GM12874 (cell line): Measurements from ENCODE around the gene RNF150.

Source experiments
- TF ChIP-seq, protein P1 (sequence below): IDR thresholded peaks from 2 replicates; pipeline ENCODE4 v1.5.1; 2011; ENCODE audit warnings: low read depth, mild to moderate bottlenecking, control low read depth, low read length, moderate library complexity; ENCODE audit not compliant: insufficient read depth

The RNF150 gene

DNA sequence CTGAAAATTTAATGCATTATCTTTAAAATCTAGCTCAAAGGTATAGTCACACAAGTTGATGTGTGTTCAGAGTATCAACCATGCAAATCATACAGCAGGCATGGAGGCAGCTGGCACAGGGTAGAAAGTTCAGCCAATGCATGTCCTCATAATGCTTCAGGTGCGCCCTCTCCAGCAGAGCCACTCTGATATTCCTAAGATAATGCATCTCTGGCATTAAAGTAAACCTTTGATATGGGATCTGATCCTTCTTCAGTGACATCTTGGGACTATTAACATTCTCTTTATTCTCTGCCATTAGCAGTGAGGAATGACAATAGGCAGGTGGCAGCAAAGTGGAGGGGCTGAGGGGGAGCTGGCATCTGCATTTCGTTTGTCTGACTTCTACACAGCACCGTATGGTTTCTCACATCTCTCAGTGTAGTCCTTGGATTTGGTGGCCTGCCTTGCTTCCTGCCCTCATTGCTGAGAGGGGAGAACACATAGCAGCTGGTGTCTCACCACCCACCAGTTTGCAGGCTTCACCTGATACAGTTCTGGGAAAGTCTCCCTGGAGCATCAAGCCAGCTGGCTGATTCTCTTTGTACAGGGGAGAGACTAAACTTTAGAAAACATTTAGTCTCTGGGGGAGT lies 208.4 kb downstream of the RNF150 start:
- TF ChIP-seq, protein P1, sequence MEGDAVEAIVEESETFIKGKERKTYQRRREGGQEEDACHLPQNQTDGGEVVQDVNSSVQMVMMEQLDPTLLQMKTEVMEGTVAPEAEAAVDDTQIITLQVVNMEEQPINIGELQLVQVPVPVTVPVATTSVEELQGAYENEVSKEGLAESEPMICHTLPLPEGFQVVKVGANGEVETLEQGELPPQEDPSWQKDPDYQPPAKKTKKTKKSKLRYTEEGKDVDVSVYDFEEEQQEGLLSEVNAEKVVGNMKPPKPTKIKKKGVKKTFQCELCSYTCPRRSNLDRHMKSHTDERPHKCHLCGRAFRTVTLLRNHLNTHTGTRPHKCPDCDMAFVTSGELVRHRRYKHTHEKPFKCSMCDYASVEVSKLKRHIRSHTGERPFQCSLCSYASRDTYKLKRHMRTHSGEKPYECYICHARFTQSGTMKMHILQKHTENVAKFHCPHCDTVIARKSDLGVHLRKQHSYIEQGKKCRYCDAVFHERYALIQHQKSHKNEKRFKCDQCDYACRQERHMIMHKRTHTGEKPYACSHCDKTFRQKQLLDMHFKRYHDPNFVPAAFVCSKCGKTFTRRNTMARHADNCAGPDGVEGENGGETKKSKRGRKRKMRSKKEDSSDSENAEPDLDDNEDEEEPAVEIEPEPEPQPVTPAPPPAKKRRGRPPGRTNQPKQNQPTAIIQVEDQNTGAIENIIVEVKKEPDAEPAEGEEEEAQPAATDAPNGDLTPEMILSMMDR = no peak

DNA sequence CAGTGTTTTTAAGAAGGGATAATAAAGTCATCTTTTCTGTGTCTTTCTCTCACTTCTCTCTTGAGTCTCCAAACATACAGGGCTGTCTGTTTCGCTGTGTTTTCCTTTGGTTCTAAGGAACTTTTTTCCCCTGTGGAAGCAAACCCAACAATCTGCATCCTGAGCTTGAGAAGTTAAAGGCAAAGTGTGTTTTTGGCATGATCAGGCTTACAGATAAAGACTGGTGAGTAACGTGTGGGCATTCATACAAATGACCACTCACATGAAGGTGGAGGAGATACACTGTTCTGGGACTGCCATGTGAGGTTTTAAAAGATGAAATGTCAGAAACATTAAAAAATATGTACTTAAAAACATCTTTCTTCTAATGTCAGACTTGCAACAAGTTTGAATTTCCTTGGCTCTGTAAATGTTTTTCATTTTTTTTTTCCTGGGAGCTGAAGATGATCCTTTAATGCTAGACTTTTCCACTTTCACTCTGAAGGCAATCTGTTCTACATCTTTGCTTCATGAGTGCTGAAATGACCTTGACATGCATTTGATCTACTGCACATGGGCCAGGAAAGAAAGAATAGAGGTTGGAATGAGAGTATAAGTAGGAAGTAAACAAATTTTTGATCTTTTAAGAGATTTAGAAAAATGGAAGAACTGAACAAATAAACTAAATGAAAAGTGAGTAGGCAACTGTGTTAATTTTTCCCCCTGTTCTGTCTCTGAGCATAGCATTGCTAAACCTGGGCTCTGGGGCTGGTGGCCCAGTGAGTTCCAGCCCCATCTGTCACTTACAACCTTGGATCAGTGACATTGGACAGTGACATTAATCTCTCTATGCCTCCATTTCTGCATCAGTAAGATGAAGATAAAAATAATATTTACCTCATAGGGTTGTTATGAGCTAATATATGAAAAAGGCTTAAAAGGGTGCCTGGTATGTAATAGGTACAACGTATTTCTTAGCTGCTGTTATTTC lies 226.0 kb downstream of the RNF150 start:
- TF ChIP-seq, protein P1 = no peak

DNA sequence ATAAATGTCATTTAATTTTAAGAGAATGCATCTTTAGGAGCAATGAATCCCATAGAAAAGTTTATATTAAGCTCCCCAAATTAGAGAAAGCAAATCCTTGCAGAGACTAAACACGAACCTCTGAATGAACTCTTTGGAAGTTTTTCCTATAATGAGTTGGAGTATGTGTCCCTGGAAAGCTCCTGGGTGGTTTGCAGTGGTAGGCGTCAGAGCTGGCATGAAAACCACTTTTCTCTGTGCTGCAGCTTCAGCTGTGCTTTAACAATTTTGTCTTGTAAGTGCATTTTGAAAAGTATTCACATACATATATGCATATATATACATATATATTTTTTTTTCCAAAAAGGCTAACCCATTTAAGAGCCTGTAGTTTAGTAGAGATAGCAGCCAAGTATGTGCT lies 228.4 kb downstream of the RNF150 start:
- TF ChIP-seq, protein P1 = no peak

DNA sequence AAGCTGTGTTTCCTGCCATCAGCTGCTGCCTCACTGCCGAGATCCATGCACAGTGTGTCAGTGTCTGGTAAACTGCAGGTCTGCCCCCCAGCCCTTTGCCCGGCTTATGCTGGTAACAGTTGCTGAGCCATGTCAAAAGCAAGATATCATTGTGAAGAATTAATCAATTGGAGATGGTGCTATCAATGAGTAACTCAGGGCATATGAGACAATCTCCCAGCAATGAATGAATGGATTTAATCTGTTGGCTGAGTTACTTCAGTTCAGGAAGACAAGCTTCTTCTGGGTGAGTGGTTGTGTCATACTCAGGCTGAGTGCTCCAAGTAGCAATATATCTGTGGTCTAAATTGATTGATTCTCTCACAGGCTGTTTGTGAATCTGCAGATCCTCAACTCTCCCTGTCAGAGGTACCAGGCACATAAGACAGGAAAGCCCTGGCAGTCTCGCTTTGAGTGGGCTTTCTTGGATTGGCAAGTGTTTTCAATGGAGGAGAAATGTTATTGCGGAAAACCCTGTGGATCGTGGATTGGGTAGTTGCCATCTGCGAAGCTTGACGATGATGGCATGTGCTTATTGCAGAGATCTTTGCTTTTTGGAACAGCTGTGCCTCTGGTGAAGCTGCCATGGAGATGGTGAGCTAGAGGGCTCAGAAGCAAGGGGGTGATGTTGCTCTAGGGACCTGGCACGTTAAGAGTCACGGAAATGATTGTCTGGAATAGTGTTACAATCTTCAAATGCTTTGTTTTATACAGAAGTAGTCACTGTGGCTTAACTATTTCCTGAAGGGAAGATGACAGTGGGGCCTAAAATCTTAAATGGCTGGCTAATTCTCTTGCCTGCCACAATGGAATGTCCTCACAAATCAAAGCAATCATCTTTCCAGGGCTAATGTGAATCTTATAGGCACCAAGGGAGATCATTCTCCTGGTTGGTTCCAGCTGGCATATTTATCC lies 229.5 kb downstream of the RNF150 start:
- TF ChIP-seq, protein P1 = no peak

DNA sequence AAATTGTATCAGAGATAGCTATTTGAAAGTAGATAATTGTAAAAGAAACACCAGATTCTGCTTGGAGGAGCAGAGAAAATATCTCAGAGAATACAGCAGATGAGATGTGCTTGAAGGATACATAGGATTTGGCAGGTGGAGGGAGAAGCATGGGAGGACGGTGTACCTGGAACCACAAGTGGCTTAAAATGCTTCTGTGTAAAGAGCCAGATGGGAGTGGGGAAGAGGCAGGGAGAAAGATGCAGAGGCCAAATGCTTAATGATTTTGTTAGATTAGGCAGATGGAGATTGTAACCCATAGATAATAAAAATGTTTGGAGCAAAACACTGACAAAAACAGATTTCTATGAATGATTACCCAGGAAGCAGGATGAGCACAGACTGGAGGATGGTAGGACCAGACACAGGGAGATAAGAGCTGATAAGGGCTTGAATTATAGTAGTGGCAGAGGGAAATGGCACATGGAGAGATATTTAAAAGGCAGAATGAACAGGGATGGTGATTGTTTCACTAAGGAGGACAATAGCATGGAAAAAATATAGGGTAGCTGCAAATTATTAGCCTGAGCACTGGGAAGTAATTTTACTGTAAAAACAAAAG lies 231.4 kb downstream of the RNF150 start:
- TF ChIP-seq, protein P1 = no peak

DNA sequence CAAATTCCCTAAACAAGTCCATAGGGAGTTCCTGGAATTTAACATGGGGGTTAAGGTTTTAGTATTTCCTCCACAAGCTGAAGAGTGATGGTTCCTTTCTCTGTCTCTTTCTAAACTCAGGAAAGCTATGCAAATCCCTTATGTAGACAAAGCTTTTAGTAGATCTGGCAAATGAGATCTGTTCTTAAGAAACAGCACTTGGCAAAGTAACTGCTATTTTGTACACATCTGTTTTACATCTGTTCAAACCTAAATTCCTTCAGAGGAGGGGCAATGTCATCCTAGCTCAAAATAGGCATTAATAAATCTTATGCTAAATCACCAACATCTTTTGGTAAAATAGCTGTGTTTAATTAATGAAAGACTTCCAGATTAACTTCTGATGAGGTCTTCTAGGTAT lies 239.3 kb downstream of the RNF150 start:
- TF ChIP-seq, protein P1 = no peak

DNA sequence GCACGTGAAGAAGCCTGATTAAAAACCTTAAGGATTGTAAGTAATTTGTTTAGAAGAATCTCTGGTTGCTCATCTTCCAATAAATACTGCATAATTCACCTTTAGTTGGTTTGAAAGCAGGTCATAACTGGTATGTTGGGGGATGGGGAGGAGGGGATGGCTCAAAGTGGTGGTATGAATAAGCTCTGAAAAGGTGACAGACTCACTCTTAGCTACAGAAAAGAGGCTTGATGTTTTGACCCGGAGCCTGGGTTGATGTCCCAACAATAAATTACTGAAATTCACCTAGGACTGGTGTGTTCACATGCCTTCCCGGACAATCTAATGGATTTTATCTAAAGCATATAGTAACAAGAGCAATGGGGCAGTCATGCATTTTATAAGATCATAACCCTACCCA lies 245.2 kb downstream of the RNF150 start:
- TF ChIP-seq, protein P1 = no peak
